ENCODE data around the gene LHX1.
A peak's percentile ranks its signal among the peaks of the same experiment; 100 is the strongest.

Gene LHX1

GRCh38 chr17:36934144-36934691 lies 3.1 kb upstream of the LHX1 start:
- no peak for ATAC-seq (ENCODE audit: low read depth)
- no peaks in the 10 kb centered on the region for H3K4me1 ChIP-seq (ENCODE audit: insufficient read depth, poor library complexity, severe bottlenecking)

GRCh38 chr17:36934692-36935630 lies 2.3 kb upstream of the LHX1 start:
- no peaks in the 10 kb centered on the region for H3K9me3 ChIP-seq (ENCODE audit: severe bottlenecking)
- H3K4me1 ChIP-seq (ENCODE audit: insufficient read depth, poor library complexity, severe bottlenecking), result no peaks in the 10 kb centered on the region
- DNase-seq (ENCODE audit: low spot score) (peak; percentile 64), ATAC-seq (ENCODE audit: low read depth) (peak; percentile 26; the same call in 1 of the 3 replicates)
- no peak overlapping the region for H3K27ac ChIP-seq (ENCODE audit: poor library complexity, severe bottlenecking)
- no peak for TF ChIP-seq CTCF (IDR thresholded peaks at IDR 0.05; ENCODE audit: poor library complexity, severe bottlenecking)
- H3K4me3 ChIP-seq (ENCODE audit: severe bottlenecking), result no peak overlapping the region
- H3K27me3 ChIP-seq (ENCODE audit: insufficient read depth, poor library complexity, severe bottlenecking), result peaks cover 99% of the 10 kb centered on the region
- no peaks in the 10 kb centered on the region for H3K36me3 ChIP-seq (ENCODE audit: low read depth)

More at GRCh38 chr17:36934144-36934691, 3.1 kb upstream of the LHX1 start:
- DNase-seq (ENCODE audit: low spot score), result peak; percentile 43
- Histone ChIP-seq H3K27me3 (ENCODE audit: insufficient read depth, poor library complexity, severe bottlenecking) (peaks cover 96% of the 10 kb centered on the region), H3K27ac (ENCODE audit: poor library complexity, severe bottlenecking) (no peak overlapping the region), H3K4me3 (ENCODE audit: severe bottlenecking) (no peak overlapping the region), H3K36me3 (ENCODE audit: low read depth) (no peaks in the 10 kb centered on the region), H3K9me3 (ENCODE audit: severe bottlenecking) (no peaks in the 10 kb centered on the region)
- TF ChIP-seq CTCF (IDR thresholded peaks at IDR 0.05; ENCODE audit: poor library complexity, severe bottlenecking), result no peak

- TF ChIP-seq CTCF (IDR thresholded peaks at IDR 0.05; ENCODE audit: poor library complexity, severe bottlenecking), result no peak
- Histone ChIP-seq H3K27ac (ENCODE audit: poor library complexity, severe bottlenecking) (no peak overlapping the region), H3K4me3 (ENCODE audit: severe bottlenecking) (no peak overlapping the region), H3K27me3 (ENCODE audit: insufficient read depth, poor library complexity, severe bottlenecking) (peaks cover 98% of the 10 kb centered on the region), H3K36me3 (ENCODE audit: low read depth) (no peaks in the 10 kb centered on the region), H3K4me1 (ENCODE audit: insufficient read depth, poor library complexity, severe bottlenecking) (no peaks in the 10 kb centered on the region), H3K9me3 (ENCODE audit: severe bottlenecking) (no peaks in the 10 kb centered on the region)
- no peak for DNase-seq (ENCODE audit: low spot score)
- ATAC-seq (ENCODE audit: low read depth), result peak; percentile 28; the same call in 2 of the 3 replicates
Measured at GRCh38 chr17:36935671-36936454, 1.4 kb upstream of the LHX1 start.

GRCh38 chr17:36936455-36937000 lies 747 bp upstream of the LHX1 start:
- Histone ChIP-seq H3K9me3 (ENCODE audit: severe bottlenecking) (no peaks in the 10 kb centered on the region), H3K27ac (ENCODE audit: poor library complexity, severe bottlenecking) (no peak overlapping the region), H3K36me3 (ENCODE audit: low read depth) (no peaks in the 10 kb centered on the region), H3K4me1 (ENCODE audit: insufficient read depth, poor library complexity, severe bottlenecking) (no peaks in the 10 kb centered on the region), H3K27me3 (ENCODE audit: insufficient read depth, poor library complexity, severe bottlenecking) (peaks cover 98% of the 10 kb centered on the region), H3K4me3 (ENCODE audit: severe bottlenecking) (no peak overlapping the region)
- TF ChIP-seq CTCF (IDR thresholded peaks at IDR 0.05; ENCODE audit: poor library complexity, severe bottlenecking), result no peak
- ATAC-seq (ENCODE audit: low read depth) (no peak), DNase-seq (ENCODE audit: low spot score) (no peak)

All from RWPE2 (cell line).